ENCODE measurements around the gene RTN4R.

DNA sequence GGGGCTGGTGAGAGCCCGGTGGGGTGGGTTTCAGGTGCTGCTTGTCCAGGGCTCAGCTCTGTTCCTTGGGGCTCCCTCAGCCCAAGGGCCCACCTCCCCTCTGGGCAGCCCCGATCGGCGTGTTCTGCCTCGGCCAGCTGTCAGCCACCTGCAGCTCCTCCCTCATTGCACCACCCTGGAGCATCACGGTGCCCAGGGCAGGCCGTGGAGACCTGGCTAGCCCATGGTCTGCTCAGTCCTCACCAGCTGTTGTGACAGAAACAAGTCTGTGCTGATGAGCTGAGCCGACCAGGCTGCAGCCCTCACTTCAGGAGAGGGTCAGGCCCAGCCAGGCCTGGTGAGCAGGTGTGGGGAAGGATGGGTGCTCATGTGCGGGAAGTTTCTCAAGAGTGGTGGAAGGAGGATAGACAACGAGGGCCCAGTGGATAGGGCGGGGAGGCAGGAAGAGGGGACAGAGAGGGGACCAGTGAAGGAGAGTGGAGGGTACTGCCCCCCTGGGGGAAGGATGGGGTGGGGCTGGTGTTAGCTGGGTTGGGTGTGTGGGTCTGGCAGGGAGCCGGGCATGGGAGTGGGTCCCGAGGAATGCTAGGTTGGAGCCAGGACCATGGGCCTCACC is 16.5 kb upstream of the RTN4R start:
- TF ChIP-seq POLR2AphosphoS5 (IDR thresholded peaks at IDR 0.05; ENCODE audit: low read depth, low read length), result no peak
- TF ChIP-seq POLR2A (IDR thresholded peaks at IDR 0.05; ENCODE audit: low read depth, low read length), result no peak
- TF ChIP-seq TAF1 (IDR thresholded peaks at IDR 0.05; ENCODE audit: low read depth, low read length), result no peak
- no peak for TF ChIP-seq SPI1 (IDR thresholded peaks at IDR 0.05; ENCODE audit: low read depth, low read length)
